ENCODE data around the gene UTP25. TPM values are rescaled to one million over a fixed set of nuclear protein-coding genes. Genes with fewer than 3 reads are reported as not detected.

The UTP25 gene
- total and polyA plus RNA-seq, 9 donors: 4.3 to 9.9 (median 8.1) TPM

DNA sequence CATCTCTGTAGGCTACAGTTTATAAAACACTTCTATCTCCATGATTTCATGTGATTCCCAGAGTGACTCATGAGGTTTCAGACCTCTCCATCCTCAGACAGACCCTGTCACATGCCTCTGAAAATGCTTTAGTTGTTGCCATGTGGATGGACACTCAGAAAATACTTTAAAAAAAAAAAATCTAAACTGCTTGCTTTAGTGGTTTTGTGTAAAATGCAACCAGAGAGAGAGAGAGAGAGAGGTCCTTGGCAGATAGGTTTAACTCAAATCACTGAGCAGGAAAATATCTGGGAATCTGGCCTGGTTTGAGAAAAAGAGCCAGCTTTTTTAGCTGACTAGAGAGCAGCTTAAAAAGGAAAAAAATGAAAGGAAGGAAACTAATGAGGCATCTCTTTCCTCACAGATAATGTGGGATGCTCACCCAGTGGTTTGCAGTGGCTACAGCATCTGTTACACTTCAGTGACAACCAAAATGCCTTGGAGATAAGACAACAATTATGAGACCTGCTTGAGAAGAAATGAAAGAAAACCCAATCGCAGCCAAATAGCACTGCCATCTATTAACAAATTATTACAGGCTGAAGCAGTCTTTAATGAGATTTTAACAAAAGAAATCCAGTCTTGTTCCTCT, 55.7 kb downstream of the UTP25 start:
- Histone ChIP-seq H3K27me3 (no peaks in the 10 kb centered on the region), H3K4me3 (no peak overlapping the region), H3K36me3 (no peaks in the 10 kb centered on the region), H3K4me1 (ENCODE audit: insufficient read depth) (peaks cover 1% of the 10 kb centered on the region), H3K27ac (no peak overlapping the region), H3K9me3 (no peaks in the 10 kb centered on the region)
- TF ChIP-seq POLR2A (IDR thresholded peaks at IDR 0.05): no peak
- TF ChIP-seq, protein P1, sequence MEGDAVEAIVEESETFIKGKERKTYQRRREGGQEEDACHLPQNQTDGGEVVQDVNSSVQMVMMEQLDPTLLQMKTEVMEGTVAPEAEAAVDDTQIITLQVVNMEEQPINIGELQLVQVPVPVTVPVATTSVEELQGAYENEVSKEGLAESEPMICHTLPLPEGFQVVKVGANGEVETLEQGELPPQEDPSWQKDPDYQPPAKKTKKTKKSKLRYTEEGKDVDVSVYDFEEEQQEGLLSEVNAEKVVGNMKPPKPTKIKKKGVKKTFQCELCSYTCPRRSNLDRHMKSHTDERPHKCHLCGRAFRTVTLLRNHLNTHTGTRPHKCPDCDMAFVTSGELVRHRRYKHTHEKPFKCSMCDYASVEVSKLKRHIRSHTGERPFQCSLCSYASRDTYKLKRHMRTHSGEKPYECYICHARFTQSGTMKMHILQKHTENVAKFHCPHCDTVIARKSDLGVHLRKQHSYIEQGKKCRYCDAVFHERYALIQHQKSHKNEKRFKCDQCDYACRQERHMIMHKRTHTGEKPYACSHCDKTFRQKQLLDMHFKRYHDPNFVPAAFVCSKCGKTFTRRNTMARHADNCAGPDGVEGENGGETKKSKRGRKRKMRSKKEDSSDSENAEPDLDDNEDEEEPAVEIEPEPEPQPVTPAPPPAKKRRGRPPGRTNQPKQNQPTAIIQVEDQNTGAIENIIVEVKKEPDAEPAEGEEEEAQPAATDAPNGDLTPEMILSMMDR (IDR thresholded peaks at IDR 0.05): no peak
- no peak for TF ChIP-seq EP300 (IDR thresholded peaks at IDR 0.05)
- intact Hi-C loops (cut with DNase I): no loop called here
- WGBS, 3 donors: 10 to 28% (median 11%) methylated on average over 1 of the region's 1 CpG
- DNase-seq: no peak

DNA sequence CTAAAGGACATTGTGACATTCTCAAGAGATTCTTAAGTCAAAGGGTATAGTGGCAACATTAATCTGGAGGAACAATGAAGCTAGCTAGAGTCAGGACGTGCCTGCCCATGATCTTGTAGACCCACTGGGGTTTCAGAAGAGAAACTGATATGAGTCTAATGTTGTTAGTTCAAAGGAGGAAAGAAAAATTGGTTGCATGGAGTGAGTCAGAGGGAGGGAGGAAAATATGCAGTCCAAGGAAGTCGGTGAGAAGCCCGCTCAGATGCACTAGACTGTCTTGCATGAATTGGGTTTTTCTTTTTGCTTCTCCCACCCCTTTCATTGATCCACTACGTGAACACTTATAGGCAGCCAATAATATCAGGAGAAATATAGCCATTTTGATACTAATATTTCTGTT, 56.5 kb downstream of the UTP25 start:
- 51 to 75% (median 70%) methylated on average over 4 of the region's 4 CpGs for WGBS, 3 donors
- Histone ChIP-seq H3K36me3 (no peaks in the 10 kb centered on the region), H3K9me3 (no peaks in the 10 kb centered on the region), H3K4me1 (ENCODE audit: insufficient read depth) (peaks cover 1% of the 10 kb centered on the region), H3K27me3 (no peaks in the 10 kb centered on the region), H3K27ac (no peak overlapping the region), H3K4me3 (no peak overlapping the region)
- intact Hi-C loops (cut with DNase I): no loop called here
- DNase-seq: no peak
- TF ChIP-seq EP300 (IDR thresholded peaks at IDR 0.05): no peak
- TF ChIP-seq POLR2A (IDR thresholded peaks at IDR 0.05): no peak
- TF ChIP-seq, protein P1 (IDR thresholded peaks at IDR 0.05): no peak

DNA sequence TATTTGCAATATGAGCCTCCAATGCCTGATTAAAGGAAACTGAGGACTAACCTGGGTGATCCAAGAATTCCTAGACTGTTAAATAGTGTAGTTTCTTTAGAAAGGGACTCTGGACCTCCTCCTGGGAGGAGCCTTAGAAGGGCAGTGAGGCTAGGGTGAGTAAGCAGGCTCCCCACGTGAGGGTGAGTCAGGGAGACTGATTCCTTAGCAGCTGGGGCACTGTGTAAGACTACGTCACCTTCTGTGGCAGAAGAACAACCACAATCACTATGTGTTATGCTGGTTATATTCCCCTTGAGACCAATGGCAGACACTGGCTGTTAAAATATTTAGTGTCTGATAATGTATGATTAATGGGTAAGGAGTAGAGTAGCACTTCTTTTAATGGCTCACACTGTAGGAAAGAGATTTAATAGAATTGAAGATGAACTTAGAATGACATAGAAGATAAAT, 56.9 kb downstream of the UTP25 start:
- DNase-seq: peak in 2 of 5 donors; percentile 27 to 36
- H3K27me3 ChIP-seq: no peaks in the 10 kb centered on the region
- WGBS, 3 donors: 9 to 15% (median 11%) methylated on average over 2 of the region's 2 CpGs
- no peak overlapping the region for H3K27ac ChIP-seq
- H3K4me3 ChIP-seq: no peak overlapping the region
- no peaks in the 10 kb centered on the region for H3K9me3 ChIP-seq
- TF ChIP-seq POLR2A (IDR thresholded peaks at IDR 0.05) (no peak), EP300 (IDR thresholded peaks at IDR 0.05) (no peak)
- TF ChIP-seq, protein P1 (IDR thresholded peaks at IDR 0.05): no peak
- H3K4me1 ChIP-seq (ENCODE audit: insufficient read depth): peaks cover 1% of the 10 kb centered on the region
- H3K36me3 ChIP-seq: no peaks in the 10 kb centered on the region
- intact Hi-C loops (cut with DNase I): no loop called here

DNA sequence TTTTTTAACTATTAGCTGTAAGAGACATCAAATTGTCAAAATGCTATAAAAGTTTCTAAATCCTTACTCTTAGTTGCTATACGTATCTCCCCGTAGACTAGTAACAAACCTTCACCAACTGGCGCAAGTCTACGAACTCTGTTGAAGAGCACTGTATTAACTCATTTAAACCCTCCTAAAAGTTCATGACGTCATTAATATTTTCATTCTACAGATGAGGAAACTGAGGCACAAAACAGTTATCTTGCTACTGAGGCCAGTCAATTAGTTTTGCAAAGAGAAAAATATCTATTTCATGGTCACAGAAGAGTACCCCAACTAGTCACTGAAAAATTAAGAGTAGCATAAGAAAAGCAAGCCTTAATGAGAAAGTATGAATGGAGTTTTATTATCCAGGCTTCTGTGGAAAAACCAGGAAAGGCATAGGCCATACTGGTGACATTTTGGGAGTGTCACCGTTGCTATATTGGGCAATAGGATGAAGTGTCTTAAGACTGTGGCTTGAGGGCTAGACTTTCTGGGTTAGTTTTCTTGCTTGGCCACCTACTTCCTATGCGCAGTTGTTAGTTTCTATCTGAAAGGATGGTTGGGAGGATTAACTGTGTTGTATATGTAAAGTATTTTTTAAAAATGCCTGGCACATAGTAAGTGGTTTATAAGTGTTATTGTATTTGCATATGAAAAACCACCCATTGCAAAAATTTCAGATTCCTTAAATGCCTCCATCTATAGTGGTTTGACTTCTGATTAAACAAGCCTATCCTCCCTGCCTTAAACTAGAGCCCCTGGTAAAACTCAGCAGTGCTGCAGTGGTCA, 57.8 kb downstream of the UTP25 start:
- no peaks in the 10 kb centered on the region for H3K9me3 ChIP-seq
- no peaks in the 10 kb centered on the region for H3K36me3 ChIP-seq
- WGBS, 3 donors: 90 to 93% (median 91%) methylated on average over 7 of the region's 7 CpGs
- intact Hi-C loops (cut with DNase I): no loop called here
- no peak for TF ChIP-seq POLR2A (IDR thresholded peaks at IDR 0.05)
- TF ChIP-seq, protein P1 (IDR thresholded peaks at IDR 0.05): no peak
- H3K27ac ChIP-seq: no peak overlapping the region
- peaks cover 1% of the 10 kb centered on the region for H3K4me1 ChIP-seq (ENCODE audit: insufficient read depth)
- H3K27me3 ChIP-seq: no peaks in the 10 kb centered on the region
- no peak for DNase-seq
- H3K4me3 ChIP-seq: no peak overlapping the region

Data from ovary (tissue), 9 donors.